Activated CD4-positive, alpha-beta T cell treated with anti-CD3 and anti-CD28 coated beads, Interleukin-2, amount 50 U/mL, for 4 hours (primary cell): Measurements from ENCODE around the gene DPP6.

ENCODE experiments used
- DNase-seq, 2 experiments: peaks; one replicate each; pipeline ENCODE4 v3.0.0-alpha.2; 2020

Gene DPP6

GRCh38 chr7:154783281-154783909, 731.2 kb downstream of the DPP6 start:
- no peak for DNase-seq

DNA sequence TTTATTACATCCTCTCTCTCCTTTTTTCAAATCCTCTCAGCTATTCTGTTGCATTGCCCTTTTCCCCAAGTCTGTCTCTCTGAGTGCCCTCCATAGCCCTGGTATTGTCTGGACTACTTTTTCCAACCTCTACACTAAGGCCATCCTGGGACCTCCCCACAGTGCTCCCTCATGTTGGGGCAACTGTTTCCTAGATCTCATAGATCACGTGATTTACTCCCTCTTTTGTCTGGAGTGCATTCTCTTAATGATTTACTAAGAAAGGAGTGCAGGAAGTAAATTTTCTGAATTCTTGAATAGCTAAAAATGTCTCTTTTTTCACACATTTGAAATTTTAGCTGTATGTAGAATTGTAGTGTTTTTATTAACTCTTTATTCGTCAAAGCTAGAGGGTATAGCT, 733.7 kb downstream of the DPP6 start:
- DNase-seq = no peak

GRCh38 chr7:154789404-154789803, 737.2 kb downstream of the DPP6 start:
- DNase-seq = no peak

GRCh38 chr7:154791611-154792010, 739.4 kb downstream of the DPP6 start:
- no peak for DNase-seq

- DNase-seq = no peak
Measured at GRCh38 chr7:154792436-154793055, 740.3 kb downstream of the DPP6 start.

DNA sequence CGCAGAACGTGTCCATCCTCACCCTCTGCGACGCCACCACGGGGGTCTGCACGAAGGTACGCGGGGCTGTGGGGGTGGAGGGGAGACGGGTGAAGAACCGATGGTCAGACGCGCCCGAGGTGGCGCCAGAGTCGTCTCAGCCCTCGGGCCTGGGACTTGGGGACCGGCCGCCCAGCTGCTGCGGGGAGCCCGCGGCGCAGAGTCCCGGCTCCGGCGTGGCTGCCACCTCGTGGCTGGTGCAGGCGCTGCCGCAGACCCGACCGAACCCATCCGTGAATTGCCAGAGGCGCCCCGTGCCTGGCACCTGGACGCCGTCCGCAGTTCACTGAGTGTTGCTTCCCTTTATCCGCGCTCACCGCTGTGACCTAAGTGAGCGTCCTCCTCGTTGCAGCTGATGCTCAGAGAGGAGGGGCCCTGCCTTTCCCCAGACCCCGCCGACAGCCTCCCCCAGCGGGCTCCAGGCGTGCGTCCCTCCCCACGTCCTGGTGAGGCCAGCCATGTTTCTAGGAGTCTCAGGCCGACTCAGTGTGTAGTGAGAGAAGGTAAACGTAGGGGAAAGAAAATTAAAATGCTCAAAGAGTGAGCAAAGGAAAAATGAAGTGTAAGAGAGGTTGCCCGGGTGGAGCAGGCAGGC, 742.1 kb downstream of the DPP6 start:
- DNase-seq = no peak

GRCh38 chr7:154795014-154795413, 742.8 kb downstream of the DPP6 start:
- no peak for DNase-seq

DNA sequence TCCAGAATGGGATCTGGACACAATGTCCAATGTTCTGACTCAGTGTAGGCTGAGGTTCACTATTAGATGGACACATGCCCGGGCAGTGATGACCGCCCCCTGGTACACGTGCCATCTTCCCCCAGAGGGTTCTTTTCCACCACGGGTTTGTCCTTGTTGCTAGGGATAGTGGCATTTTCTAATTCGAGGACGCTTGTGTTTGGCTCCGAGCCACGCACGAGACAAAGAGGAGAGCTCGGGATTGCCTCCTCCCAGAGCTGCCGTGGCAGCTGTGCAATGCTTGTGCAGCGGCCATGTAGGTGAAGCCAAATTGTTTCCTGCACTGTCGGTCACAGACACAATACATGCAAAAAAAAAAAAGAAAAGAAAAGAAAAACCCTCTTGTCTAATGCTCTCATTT, 743.2 kb downstream of the DPP6 start:
- no peak for DNase-seq

DNA sequence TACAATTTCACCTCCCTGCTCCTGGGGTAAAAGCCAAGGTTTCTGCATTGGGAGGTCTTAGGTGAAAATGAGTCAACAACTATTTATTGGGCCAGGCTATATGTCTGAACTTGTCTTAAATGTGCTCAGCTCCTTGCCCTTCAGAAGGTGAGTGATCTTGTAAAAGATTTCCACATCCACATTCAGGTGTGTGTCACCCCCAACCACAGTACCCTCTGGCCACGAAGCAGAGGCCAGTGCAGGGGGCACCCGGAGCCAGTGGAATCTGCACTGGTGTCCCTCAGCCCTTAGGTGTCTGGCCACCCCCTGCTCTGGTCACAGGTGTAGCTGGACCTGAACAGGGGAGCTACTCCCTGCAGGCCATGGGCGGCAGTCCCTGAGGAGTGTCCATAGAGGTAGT, 752.3 kb downstream of the DPP6 start:
- no peak for DNase-seq

- DNase-seq = no peak
Measured at GRCh38 chr7:154812027-154812426, 759.8 kb downstream of the DPP6 start.

- no peak for DNase-seq
Measured at GRCh38 chr7:154817224-154817896, 765.2 kb downstream of the DPP6 start.

DNA sequence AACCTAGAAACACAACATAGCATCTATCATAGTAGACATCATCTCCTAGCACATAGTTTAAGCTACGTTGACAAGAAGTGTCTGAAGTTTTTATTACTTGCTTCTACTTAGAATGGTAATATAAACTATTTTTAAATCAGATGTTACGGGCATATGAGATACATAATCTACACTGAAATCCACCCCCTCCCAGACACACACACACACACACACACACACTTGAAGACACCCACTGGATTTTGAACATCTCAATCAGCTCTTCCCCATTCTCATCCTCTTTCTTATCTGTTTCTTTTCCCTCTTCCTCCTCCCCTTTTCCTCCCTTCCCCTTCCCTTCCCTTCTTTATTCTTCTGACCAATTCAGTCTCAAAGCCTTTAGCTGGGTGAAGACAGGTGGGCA, 774.8 kb downstream of the DPP6 start:
- no peak for DNase-seq

GRCh38 chr7:154832557-154833138, 780.5 kb downstream of the DPP6 start:
- no peak for DNase-seq

- DNase-seq = no peak
Measured at GRCh38 chr7:154836021-154836448, 783.8 kb downstream of the DPP6 start.

DNA sequence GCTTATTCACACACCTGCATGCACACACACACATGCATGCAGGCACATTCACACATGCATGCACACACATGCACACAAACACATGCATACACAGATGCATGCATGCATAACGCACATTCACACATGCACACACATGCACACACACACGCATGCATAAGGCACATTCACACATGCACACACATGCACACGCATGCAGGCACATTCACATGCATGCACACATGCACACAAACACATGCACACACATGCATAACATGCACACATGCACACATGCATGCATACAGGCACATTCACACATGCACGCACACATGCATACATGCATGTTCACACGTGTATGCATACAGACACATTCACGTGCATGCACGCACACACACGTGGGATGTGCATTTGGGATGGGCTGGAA, 784.9 kb downstream of the DPP6 start:
- DNase-seq = no peak

DNA sequence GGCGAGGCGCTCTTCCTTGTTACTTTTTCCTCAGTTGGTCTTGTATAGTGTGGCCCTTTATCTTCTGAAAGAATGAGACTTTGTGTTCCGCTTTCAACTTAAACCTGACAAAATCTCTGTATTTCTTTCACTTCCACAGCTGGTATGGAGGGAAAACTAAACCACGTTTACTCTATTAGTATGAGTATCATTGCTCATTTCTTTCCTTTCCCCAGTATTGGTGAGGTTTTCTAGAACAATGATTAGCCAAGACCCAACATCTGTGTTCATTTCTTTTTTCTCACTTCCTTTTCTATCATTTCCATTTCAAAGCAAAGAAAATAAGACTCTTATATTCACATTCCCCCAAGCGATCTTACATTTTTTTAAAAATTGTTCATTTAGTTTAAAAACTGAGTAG, 785.4 kb downstream of the DPP6 start:
- DNase-seq = no peak

DNA sequence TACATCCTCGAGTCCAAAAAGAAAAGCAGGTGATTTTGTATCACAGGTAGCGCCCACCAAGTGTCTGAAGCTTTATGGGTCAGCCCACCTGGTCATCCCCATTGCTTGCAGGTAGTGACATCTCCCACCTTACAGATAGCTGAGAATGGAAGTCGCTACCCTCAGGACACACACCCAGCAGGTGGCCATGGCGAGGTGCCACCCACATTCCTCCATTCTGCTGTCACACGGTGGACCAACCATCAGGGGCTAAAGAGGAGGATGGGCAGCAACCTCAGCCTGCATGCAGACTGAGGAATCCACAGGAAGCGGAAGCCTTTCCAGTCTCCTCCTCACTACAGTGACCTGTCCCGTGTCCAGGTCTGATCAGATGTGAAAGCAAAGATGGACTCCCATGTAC, 787.9 kb downstream of the DPP6 start:
- no peak for DNase-seq

- DNase-seq = no peak
Measured at GRCh38 chr7:154841731-154842331, 789.6 kb downstream of the DPP6 start.

DNA sequence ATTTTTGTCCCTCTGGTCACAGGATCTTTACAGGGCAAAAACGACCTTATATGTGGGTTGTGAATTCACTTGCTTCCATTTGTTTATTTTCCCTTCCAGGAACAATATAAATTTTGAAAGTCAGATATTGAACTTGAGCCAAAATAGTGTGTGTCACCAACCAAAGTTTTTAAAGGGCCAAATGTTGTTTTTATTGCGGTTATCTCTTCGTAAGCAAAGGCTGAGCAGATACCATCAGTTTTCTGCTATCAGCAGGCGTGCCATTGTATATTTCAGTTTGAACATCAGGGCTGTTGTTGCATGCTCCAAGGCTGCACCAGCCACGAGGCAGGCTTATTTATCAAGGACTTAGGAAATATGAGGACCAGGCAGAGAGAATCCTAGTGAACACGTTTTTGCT, 790.4 kb downstream of the DPP6 start:
- DNase-seq = no peak

DNA sequence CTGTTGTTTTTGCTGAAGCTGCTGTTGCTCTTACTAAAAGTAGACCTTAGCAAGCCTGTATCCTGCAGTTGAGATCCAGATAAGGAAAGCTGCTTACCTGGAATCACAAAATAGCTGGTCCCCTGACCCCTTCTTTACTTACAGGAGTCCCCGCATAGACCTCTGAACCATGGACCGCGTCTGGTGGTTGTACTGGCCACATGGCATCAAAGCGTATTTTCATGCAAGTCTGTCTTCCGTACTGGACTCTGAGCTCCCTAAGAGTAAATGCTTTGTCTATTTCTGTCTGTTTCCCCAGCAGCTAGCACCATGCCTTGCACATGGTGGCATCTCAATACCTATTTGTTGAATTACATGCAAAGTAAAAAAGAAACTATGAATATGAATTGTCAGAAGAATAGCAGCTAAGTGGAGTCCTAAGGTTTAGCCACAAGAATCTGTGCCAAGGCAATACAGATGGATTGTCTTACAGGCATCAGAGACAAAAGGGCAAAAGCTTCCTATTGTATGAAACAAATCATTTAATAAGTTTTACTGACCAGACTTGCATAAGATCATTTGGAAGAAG, 791.6 kb downstream of the DPP6 start:
- DNase-seq = no peak

DNA sequence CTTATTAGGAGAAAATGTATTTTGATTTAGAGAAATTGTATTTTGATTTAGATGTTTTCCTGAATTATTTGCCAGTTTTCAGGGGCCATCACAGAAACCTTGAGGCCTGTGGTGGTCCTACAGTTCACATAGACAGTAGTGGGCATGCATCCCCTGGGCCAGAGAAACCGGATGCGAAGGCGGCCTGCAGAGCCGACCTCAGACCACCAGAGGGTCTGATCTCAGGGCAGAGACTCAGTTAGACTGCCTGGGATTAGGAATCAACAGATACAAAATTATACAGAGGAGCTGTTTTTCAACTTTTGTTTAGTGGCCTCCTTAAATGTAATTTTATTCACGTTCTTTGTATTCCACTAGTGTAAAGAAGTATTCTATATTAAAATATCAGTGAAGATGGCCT, 792.3 kb downstream of the DPP6 start:
- DNase-seq = no peak

DNA sequence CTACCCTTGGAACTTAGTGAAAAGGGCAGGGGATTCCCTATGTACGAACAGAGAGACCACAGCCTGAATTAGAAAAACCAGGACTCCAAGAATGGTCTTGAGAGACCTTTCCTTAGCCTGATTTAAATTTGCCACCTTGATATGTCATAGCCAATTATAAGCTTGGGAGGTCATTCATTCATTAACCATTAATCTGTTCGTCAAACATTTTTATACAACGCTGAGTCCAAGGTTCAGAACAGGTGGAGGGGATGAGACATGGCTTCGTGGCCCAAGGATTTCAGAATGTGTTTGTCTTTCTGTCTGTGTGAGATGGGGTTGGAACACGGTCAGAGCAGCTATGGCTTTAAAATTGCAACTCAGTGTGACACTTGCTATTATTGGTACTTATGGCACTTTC, 792.8 kb downstream of the DPP6 start:
- DNase-seq = no peak

DNA sequence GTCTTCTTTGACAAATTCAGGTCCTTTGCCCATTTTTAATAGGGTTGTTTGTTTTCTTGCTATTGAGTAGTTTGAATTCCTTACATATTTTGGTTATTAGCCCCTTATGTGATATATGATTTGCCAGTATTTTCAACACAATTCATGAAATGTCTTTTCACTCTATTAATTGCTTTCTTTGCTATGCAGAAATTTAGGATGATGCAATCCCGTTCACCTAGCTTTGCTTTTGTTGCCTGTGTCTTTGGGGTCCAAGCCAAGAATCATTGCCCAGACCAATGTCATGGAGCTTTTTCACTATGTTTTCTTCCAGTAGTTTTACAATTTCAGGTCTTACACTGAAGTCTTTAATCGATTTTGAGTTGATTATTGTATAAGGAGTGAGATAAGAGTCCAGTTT, 796.3 kb downstream of the DPP6 start:
- DNase-seq = no peak
